ENCODE data around the gene STON2. TPM values are rescaled to one million over a fixed set of nuclear protein-coding genes. Genes with fewer than 3 reads are reported as not detected.

Gene STON2
- total and polyA plus RNA-seq, 4 donors = 1.9 to 30.0 (median 7.3) TPM

DNA sequence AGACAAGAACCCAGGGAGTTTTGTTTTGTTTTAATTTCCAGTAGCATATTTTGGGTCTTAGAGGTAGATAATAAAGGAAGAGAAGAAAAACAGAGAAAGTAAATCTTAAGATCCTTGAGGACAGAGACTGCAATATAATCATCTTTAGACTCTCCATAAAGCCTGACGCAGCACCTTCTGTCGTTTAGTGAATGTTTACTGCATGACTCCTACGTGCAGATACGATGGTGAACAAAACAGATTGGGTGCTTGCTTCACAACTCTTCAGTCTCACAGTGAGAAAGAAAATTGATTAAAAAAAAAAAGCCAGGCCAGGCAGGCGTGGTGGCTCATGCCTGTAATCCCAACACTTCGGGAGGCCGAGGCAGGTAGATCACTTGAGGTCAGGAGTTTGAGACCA lies 86.9 kb downstream of the STON2 start:
- no peak overlapping the region for H3K27ac ChIP-seq (ENCODE audit: low read depth in 1 of 2, low read length in 2 of 2)
- no peaks in the 10 kb centered on the region for H3K9me3 ChIP-seq (ENCODE audit: control insufficient read depth in 4 of 4, low read length in 3 of 4)
- no peaks in the 10 kb centered on the region for H3K4me1 ChIP-seq (ENCODE audit: control insufficient read depth in 4 of 4, insufficient read depth in 4 of 4, low read length in 3 of 4)
- no peak for TF ChIP-seq RXRA (IDR thresholded peaks at IDR 0.05)
- TF ChIP-seq REST (IDR thresholded peaks at IDR 0.05) = no peak
- TF ChIP-seq RAD21 (IDR thresholded peaks at IDR 0.05) = no peak
- TF ChIP-seq TAF1 (conservative IDR thresholded peaks at IDR 0.05) = no peak
- TF ChIP-seq YY1 (IDR thresholded peaks at IDR 0.05) = no peak
- H3K27me3 ChIP-seq (ENCODE audit: control insufficient read depth in 4 of 4, insufficient read depth in 4 of 4, low read length in 3 of 4) = no peaks in the 10 kb centered on the region
- H3K36me3 ChIP-seq (ENCODE audit: control insufficient read depth in 4 of 4, insufficient read depth in 3 of 4, low read depth in 1 of 4, low read length in 3 of 4) = no peaks in the 10 kb centered on the region
- DNase-seq (ENCODE audit: low spot score) = no peak
- no peak overlapping the region for H3K9ac ChIP-seq (ENCODE audit: low read depth in 1 of 2, low read length in 2 of 2)
- WGBS = 86% methylated on average over 7 of the region's 7 CpGs
- no peak overlapping the region for H3K4me3 ChIP-seq (ENCODE audit: low read depth in 1 of 3, low read length in 3 of 3)

- Histone ChIP-seq H3K36me3 (ENCODE audit: control insufficient read depth in 4 of 4, insufficient read depth in 3 of 4, low read depth in 1 of 4, low read length in 3 of 4) (no peaks in the 10 kb centered on the region), H3K9me3 (ENCODE audit: control insufficient read depth in 4 of 4, low read length in 3 of 4) (no peaks in the 10 kb centered on the region), H3K27ac (ENCODE audit: low read depth in 1 of 2, low read length in 2 of 2) (no peak overlapping the region), H3K9ac (ENCODE audit: low read depth in 1 of 2, low read length in 2 of 2) (no peak overlapping the region), H3K27me3 (ENCODE audit: control insufficient read depth in 4 of 4, insufficient read depth in 4 of 4, low read length in 3 of 4) (no peaks in the 10 kb centered on the region), H3K4me3 (ENCODE audit: low read depth in 1 of 3, low read length in 3 of 3) (no peak overlapping the region), H3K4me1 (ENCODE audit: control insufficient read depth in 4 of 4, insufficient read depth in 4 of 4, low read length in 3 of 4) (no peaks in the 10 kb centered on the region)
- 91% methylated on average over 3 of the region's 3 CpGs for WGBS
- DNase-seq (ENCODE audit: low spot score) = no peak
- TF ChIP-seq FOXA2 (IDR thresholded peaks at IDR 0.05) = no peak
- no peak for TF ChIP-seq EGR1 (IDR thresholded peaks at IDR 0.05; ENCODE audit: low read depth in 2 of 2)
- no peak for TF ChIP-seq RAD21 (IDR thresholded peaks at IDR 0.05)
- no peak for TF ChIP-seq ZBTB33 (IDR thresholded peaks at IDR 0.05)
- TF ChIP-seq MAX (IDR thresholded peaks at IDR 0.05) = no peak
- no peak for TF ChIP-seq JUND (IDR thresholded peaks at IDR 0.05)
- no peak for TF ChIP-seq SP1 (IDR thresholded peaks at IDR 0.05)
- TF ChIP-seq GABPA (IDR thresholded peaks at IDR 0.05 in 1 of 2, conservative IDR thresholded peaks at IDR 0.05 in 1 of 2) = no peak
- TF ChIP-seq NR2F2 (IDR thresholded peaks at IDR 0.05) = no peak
Measured at GRCh38 chr14:81312289-81312876, 87.7 kb downstream of the STON2 start.

DNA sequence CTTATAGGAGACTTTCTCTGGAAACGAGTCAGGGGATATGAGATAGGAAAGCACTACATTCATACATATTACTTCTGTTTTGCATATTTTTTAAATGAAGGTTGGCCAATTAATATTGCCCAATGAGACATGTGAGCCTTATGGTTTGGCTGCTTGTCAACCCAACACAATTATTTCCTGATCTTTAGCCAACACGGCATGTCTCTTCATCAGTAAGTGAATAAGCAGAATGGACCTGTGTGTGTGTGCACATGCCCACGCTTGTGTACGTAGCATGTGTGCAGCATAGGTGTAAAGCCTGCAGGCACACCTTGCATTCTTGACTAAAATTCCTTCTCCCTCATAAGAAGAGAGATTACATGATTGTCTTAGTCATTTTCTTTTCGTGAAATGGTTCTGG lies 88.3 kb downstream of the STON2 start:
- Histone ChIP-seq H3K27ac (ENCODE audit: low read depth in 1 of 2, low read length in 2 of 2) (no peak overlapping the region), H3K9ac (ENCODE audit: low read depth in 1 of 2, low read length in 2 of 2) (no peak overlapping the region), H3K9me3 (ENCODE audit: control insufficient read depth in 4 of 4, low read length in 3 of 4) (no peaks in the 10 kb centered on the region), H3K36me3 (ENCODE audit: control insufficient read depth in 4 of 4, insufficient read depth in 3 of 4, low read depth in 1 of 4, low read length in 3 of 4) (no peaks in the 10 kb centered on the region), H3K27me3 (ENCODE audit: control insufficient read depth in 4 of 4, insufficient read depth in 4 of 4, low read length in 3 of 4) (no peaks in the 10 kb centered on the region), H3K4me3 (ENCODE audit: low read depth in 1 of 3, low read length in 3 of 3) (no peak overlapping the region), H3K4me1 (ENCODE audit: control insufficient read depth in 4 of 4, insufficient read depth in 4 of 4, low read length in 3 of 4) (no peaks in the 10 kb centered on the region)
- TF ChIP-seq HNF4A (conservative IDR thresholded peaks at IDR 0.05) = no peak
- TF ChIP-seq, protein P1, sequence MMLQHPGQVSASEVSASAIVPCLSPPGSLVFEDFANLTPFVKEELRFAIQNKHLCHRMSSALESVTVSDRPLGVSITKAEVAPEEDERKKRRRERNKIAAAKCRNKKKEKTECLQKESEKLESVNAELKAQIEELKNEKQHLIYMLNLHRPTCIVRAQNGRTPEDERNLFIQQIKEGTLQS (IDR thresholded peaks at IDR 0.05) = no peak
- no peak for TF ChIP-seq TAF1 (conservative IDR thresholded peaks at IDR 0.05)
- TF ChIP-seq FOXA2 (IDR thresholded peaks at IDR 0.05) = no peak
- TF ChIP-seq EGR1 (IDR thresholded peaks at IDR 0.05; ENCODE audit: low read depth in 2 of 2) = no peak
- TF ChIP-seq YY1 (IDR thresholded peaks at IDR 0.05) = no peak
- 82% methylated on average over 5 of the region's 5 CpGs for WGBS
- no peak for DNase-seq (ENCODE audit: low spot score)
